IMR-90 (cell line): ENCODE measurements around the gene GALNT4. TPM values are rescaled to one million over a fixed set of nuclear protein-coding genes. Genes with fewer than 3 reads are reported as not detected.

Source experiments
- ATAC-seq: fragments of 200-7000 bp; cut with Tn5 transposase; 2 replicates; pipeline ENCODE4 v1.9.1; 2020; ENCODE audit warnings: low read depth, mild to moderate bottlenecking, moderate library complexity
- BruUV-seq: library from RNA; stranded (reverse); fragments of 400-500 nt; replicated peaks from 2 replicates; lab custom pipeline; 2021; lab: Mats Ljungman, UMichigan
- CTCF ChIA-PET: fragments of 300-600 bp; formaldehyde crosslinking; extraction: SDS; loops from one replicate; lab custom pipeline; 2021; ENCODE audit warnings: antibody characterized with exemption; lab: Yijun Ruan, JAX
- POLR2A ChIA-PET: fragments of 300-600 bp; sonication (Branson Sonifier 250); formaldehyde crosslinking; loops from one replicate; lab custom pipeline; 2022; ENCODE audit warnings: antibody characterized with exemption; ENCODE audit not compliant: unreplicated experiment; lab: Charles Lee
- DNase-seq: peaks from one replicate; pipeline ENCODE4 v3.0.0; 2013
- H2AFZ ChIP-seq: replicated peaks from 2 replicates; pipeline ENCODE3; 2013; ENCODE audit warnings: low read length, mild to moderate bottlenecking; ENCODE audit not compliant: poor library complexity
- H2AK5ac ChIP-seq: 2 replicates; pipeline ENCODE4 v1.6.1; 2013; ENCODE audit warnings: low read depth, low read length, inconsistent platforms
- H2AK9ac ChIP-seq: replicated peaks from 2 replicates; pipeline ENCODE3; 2013; ENCODE audit warnings: mild to moderate bottlenecking, low read depth, low read length, moderate library complexity; ENCODE audit not compliant: poor library complexity
- H2BK120ac ChIP-seq: 2 replicates; pipeline ENCODE4 v1.6.1; 2013; ENCODE audit warnings: low read depth, low read length, inconsistent platforms
- H2BK15ac ChIP-seq: 3 replicates; pipeline ENCODE4 v1.6.1; 2013; ENCODE audit warnings: low read depth, low read length, inconsistent platforms
- H2BK20ac ChIP-seq: 2 replicates; pipeline ENCODE4 v1.6.1; 2013; ENCODE audit warnings: low read depth, mild to moderate bottlenecking, inconsistent platforms, low read length, moderate library complexity
- H2BK5ac ChIP-seq: 2 replicates; pipeline ENCODE4 v1.6.1; 2013; ENCODE audit warnings: mild to moderate bottlenecking, low read depth, low read length, inconsistent platforms; ENCODE audit not compliant: poor library complexity, severe bottlenecking
- H3K14ac ChIP-seq: replicated peaks from 2 replicates; pipeline ENCODE4 v1.6.1; 2013; ENCODE audit warnings: low read depth, low read length, inconsistent platforms
- H3K18ac ChIP-seq: 2 replicates; pipeline ENCODE4 v1.6.1; 2013; ENCODE audit warnings: low read depth, low read length, control low read depth
- H3K23ac ChIP-seq: 2 replicates; pipeline ENCODE4 v1.6.1; 2013; ENCODE audit warnings: low read depth, low read length, inconsistent platforms
- H3K27ac ChIP-seq: 2 replicates; pipeline ENCODE4 v1.5.1; 2013; ENCODE audit warnings: mild to moderate bottlenecking, control low read depth, low read length; ENCODE audit not compliant: insufficient read depth
- H3K27me3 ChIP-seq: 2 replicates; pipeline ENCODE4 v1.6.1; 2013; ENCODE audit warnings: low read length; ENCODE audit not compliant: control insufficient read depth, insufficient read depth
- H3K36me3 ChIP-seq: 2 replicates; pipeline ENCODE4 v1.6.1; 2013; ENCODE audit warnings: low read length, mixed read lengths; ENCODE audit not compliant: control insufficient read depth, insufficient read depth
- H3K4ac ChIP-seq: 2 replicates; pipeline ENCODE4 v1.6.1; 2013; ENCODE audit warnings: low read depth, low read length, inconsistent platforms
- H3K4me1 ChIP-seq: 2 replicates; pipeline ENCODE4 v1.6.1; 2013; ENCODE audit warnings: low read length, mixed read lengths; ENCODE audit not compliant: control insufficient read depth, insufficient read depth
- H3K4me2 ChIP-seq: 2 replicates; pipeline ENCODE4 v1.6.1; 2013; ENCODE audit warnings: low read depth, mild to moderate bottlenecking, control low read depth, low read length, moderate library complexity
- H3K4me3 ChIP-seq: 2 replicates; pipeline ENCODE4 v1.5.1; 2013; ENCODE audit warnings: low read depth, mild to moderate bottlenecking, control low read depth, low read length, moderate library complexity; ENCODE audit not compliant: insufficient read depth
- H3K56ac ChIP-seq: 2 replicates; pipeline ENCODE4 v1.6.1; 2013; ENCODE audit warnings: low read length, inconsistent platforms; ENCODE audit not compliant: insufficient read depth; ENCODE audit errors: extremely low read depth
- H3K79me1 ChIP-seq, 2 experiments: 2 replicates each; pipeline ENCODE4 v1.6.1; 2013; ENCODE audit warnings: low read length in 2 of 2, inconsistent platforms in 1 of 2, low read depth in 1 of 2
- H3K9ac ChIP-seq: 2 replicates; pipeline ENCODE4 v1.6.1; 2013; ENCODE audit warnings: low read depth, low read length, control low read depth
- H3K9me1 ChIP-seq: 2 replicates; pipeline ENCODE4 v1.6.1; 2013; ENCODE audit warnings: low read length, inconsistent platforms; ENCODE audit not compliant: insufficient read depth
- H3K9me3 ChIP-seq: 2 replicates; pipeline ENCODE4 v1.6.1; 2013; ENCODE audit warnings: low read length; ENCODE audit not compliant: control insufficient read depth, insufficient read depth
- H4K20me1 ChIP-seq: 2 replicates; pipeline ENCODE4 v1.6.1; 2013; ENCODE audit warnings: low read length, inconsistent platforms; ENCODE audit not compliant: insufficient read depth
- H4K5ac ChIP-seq: 2 replicates; pipeline ENCODE4 v1.6.1; 2013; ENCODE audit warnings: mild to moderate bottlenecking, low read depth, low read length, control low read depth
- H4K8ac ChIP-seq, 2 experiments: 2 replicates each; pipeline ENCODE4 v1.6.1; 2013; ENCODE audit warnings: low read depth in 2 of 2, low read length in 2 of 2, control low read depth in 1 of 2, inconsistent platforms in 1 of 2
- H4K91ac ChIP-seq: 2 replicates; pipeline ENCODE4 v1.6.1; 2013; ENCODE audit warnings: low read depth, low read length, inconsistent platforms; ENCODE audit not compliant: insufficient read depth
- BHLHE40 ChIP-seq: fragments of 150-350 bp; IDR thresholded peaks from 2 replicates; pipeline ENCODE4 v1.6.1; 2016; ENCODE audit warnings: mild to moderate bottlenecking, low read depth, low read length
- CEBPB ChIP-seq: IDR thresholded peaks from 2 replicates; pipeline ENCODE4 v1.6.1; 2012; ENCODE audit warnings: low read depth, low read length, improper control_type of control experiment
- CHD1 ChIP-seq: IDR thresholded peaks from 2 replicates; pipeline ENCODE4 v1.6.1; 2012; ENCODE audit warnings: low read depth, low read length, improper control_type of control experiment
- CTCF ChIP-seq: conservative IDR thresholded peaks from 2 replicates; pipeline ENCODE4 v1.5.1; 2012; ENCODE audit warnings: mild to moderate bottlenecking, low read depth, low read length, improper control_type of control experiment
- ELK1 ChIP-seq: fragments of 150-350 bp; IDR thresholded peaks from 2 replicates; pipeline ENCODE4 v1.6.1; 2016; ENCODE audit warnings: low read depth, mild to moderate bottlenecking, low read length, moderate library complexity, borderline replicate concordance
- FOS ChIP-seq: fragments of 150-350 bp; IDR thresholded peaks from 2 replicates; pipeline ENCODE4 v1.6.1; 2016; ENCODE audit warnings: low read depth, low read length
- MAFK ChIP-seq: IDR thresholded peaks from 2 replicates; pipeline ENCODE4 v1.6.1; 2012; ENCODE audit warnings: low read depth, low read length, improper control_type of control experiment
- MAZ ChIP-seq: IDR thresholded peaks from 2 replicates; pipeline ENCODE4 v1.6.1; 2012; ENCODE audit warnings: low read depth, mild to moderate bottlenecking, low read length, improper control_type of control experiment, moderate library complexity, borderline replicate concordance
- MXI1 ChIP-seq: IDR thresholded peaks from 2 replicates; pipeline ENCODE4 v1.6.1; 2012; ENCODE audit warnings: low read depth, mild to moderate bottlenecking, low read length, moderate library complexity, borderline replicate concordance
- NFE2L2 ChIP-seq: fragments of 150-350 bp; IDR thresholded peaks from 2 replicates; pipeline ENCODE4 v1.6.1; 2016; ENCODE audit warnings: low read depth, mild to moderate bottlenecking, low read length
- POLR2A ChIP-seq: IDR thresholded peaks from 2 replicates; pipeline ENCODE4 v1.6.1; 2012; ENCODE audit warnings: mild to moderate bottlenecking, low read depth, low read length
- RAD21 ChIP-seq: IDR thresholded peaks from 2 replicates; pipeline ENCODE4 v1.6.1; 2012; ENCODE audit warnings: low read length, improper control_type of control experiment
- RCOR1 ChIP-seq: IDR thresholded peaks from 2 replicates; pipeline ENCODE4 v1.6.1; 2012; ENCODE audit warnings: mild to moderate bottlenecking, low read length, improper control_type of control experiment; ENCODE audit not compliant: insufficient replicate concordance
- RFX5 ChIP-seq: IDR thresholded peaks from 2 replicates; pipeline ENCODE4 v1.8.0; 2012; ENCODE audit warnings: low read depth, mild to moderate bottlenecking, low read length, moderate library complexity
- SMC3 ChIP-seq: fragments of 150-350 bp; IDR thresholded peaks from 2 replicates; pipeline ENCODE4 v1.6.1; 2016; ENCODE audit warnings: low read depth, mild to moderate bottlenecking, antibody characterized with exemption, low read length, moderate library complexity
- USF2 ChIP-seq: fragments of 150-350 bp; IDR thresholded peaks from 2 replicates; pipeline ENCODE4 v1.6.1; 2017; ENCODE audit warnings: mild to moderate bottlenecking, antibody characterized with exemption, low read length, low read depth
- WGBS, 2 experiments: methylation state at CpG; one replicate each; pipeline versions ENCODE4 v1.1.5 to v1.1.7; 2013; ENCODE audit warnings: missing lambda C conversion rate in 2 of 2; ENCODE audit not compliant: insufficient read length in 1 of 2; ENCODE audit errors: extremely low coverage in 2 of 2; 5-methylcytosine and 5-hydroxymethylcytosine counted together
- dilution Hi-C: fragments of 300-500 bp; cut with HindIII; formaldehyde crosslinking; loops from one replicate; pipeline ENCODE4 v1.14.3; 2018; ENCODE audit warnings: low sequenced_read_pairs; ENCODE audit not compliant: unreplicated experiment
- in situ Hi-C: fragments of 300-500 bp; cut with MboI; formaldehyde crosslinking; loops from 3 replicates; pipeline ENCODE4 v1.14.3; 2019; ENCODE audit warnings: low sequenced_read_pairs, inconsistent platforms, mixed read lengths
- intact Hi-C: fragments of 100-400 bp; cut with micrococcal nuclease; formaldehyde crosslinking; loops from 2 replicates; pipeline ENCODE4 v1.10.0; 2022
- polyA plus RNA-seq, 3 experiments: library from polyadenylated mRNA; depleted of rRNA; stranded (reverse); fragments of >200 nt; gene quantifications; 2 replicates each; pipeline ENCODE4 v1.2.3, GENCODE V29; 2012; ENCODE audit warnings: low replicate concordance in 1 of 3
- total RNA-seq: library from RNA; depleted of rRNA; stranded (reverse); fragments of >200 nt; gene quantifications from 2 replicates; pipeline ENCODE4 v1.2.3, GENCODE V29; 2012

GALNT4 gene
- total and polyA plus RNA-seq, 2 of the 4 experiments (the other 2 are of a cell fraction): 2.6 to 9.0 TPM

GRCh38 chr12:89476232-89476631 is 48.4 kb downstream of the GALNT4 start:
- intact Hi-C loops: no loop called here
- POLR2A ChIA-PET: no interaction called here

More at GRCh38 chr12:89476232-89476631, 48.4 kb downstream of the GALNT4 start:
- TF ChIP-seq CTCF (no peak), MXI1 (no peak), POLR2A (no peak), MAFK (no peak), RAD21 (no peak), CHD1 (no peak), RFX5 (no peak), ELK1 (no peak), NFE2L2 (no peak), MAZ (no peak), CEBPB (no peak), FOS (no peak), RCOR1 (no peak), USF2 (no peak), BHLHE40 (no peak), SMC3 (no peak)
- no peak overlapping the region for H3K23ac ChIP-seq
- no peaks in the 10 kb centered on the region for H3K36me3 ChIP-seq
- H4K8ac ChIP-seq: no peak overlapping the region
- H3K79me1 ChIP-seq: peaks cover 0 to 7% of the 10 kb centered on the region in 2 experiments; a peak in 1 of 4 replicates
- no peak overlapping the region for H3K4ac ChIP-seq
- no peak overlapping the region for H4K5ac ChIP-seq
- no peaks in the 10 kb centered on the region for H4K20me1 ChIP-seq
- no peak overlapping the region for H2AK9ac ChIP-seq
- H3K18ac ChIP-seq: no peak overlapping the region
- no peak overlapping the region for H2BK15ac ChIP-seq
- ATAC-seq (no peak), DNase-seq (no peak)
- peak overlapping the region; percentile 20; the same call in 1 of the 2 replicates for H2BK20ac ChIP-seq
- H3K27ac ChIP-seq: no peak overlapping the region
- H2BK5ac ChIP-seq: no peak overlapping the region
- no TSS peak for BruUV-seq
- no peak overlapping the region for H3K14ac ChIP-seq
- H3K9ac ChIP-seq: no peak overlapping the region
- no peak overlapping the region for H2AFZ ChIP-seq
- CTCF ChIA-PET: interaction anchor here (1.1 kb wide), 1 partner anchor 457 kb away, joined by 3 read pairs; no protein-coding TSS in a partner anchor
- H3K56ac ChIP-seq: no peak overlapping the region
- no peak overlapping the region for H4K91ac ChIP-seq
- H2BK120ac ChIP-seq: no peak overlapping the region
- no peak overlapping the region for H2AK5ac ChIP-seq
- no peak overlapping the region for H3K4me2 ChIP-seq
- H3K4me3 ChIP-seq: no peak overlapping the region
- in situ Hi-C loops (no loop called here), dilution Hi-C loops (no loop called here)
- H3K4me1 ChIP-seq: peaks cover 1% of the 10 kb centered on the region; the same call in 1 of the 2 replicates
- H3K9me3 ChIP-seq: no peaks in the 10 kb centered on the region
- H3K9me1 ChIP-seq: no peaks in the 10 kb centered on the region; the same call in 1 of the 2 replicates
- WGBS, 2 experiments: 100% methylated on average over 1 of the region's 3 CpGs; no CpG with 5 or more reads in 1 of the 2 experiments
- no peaks in the 10 kb centered on the region for H3K27me3 ChIP-seq
